ENCODE results near the gene YAP1.

Gene YAP1

GRCh38 chr11:102279641-102280170 is 169.5 kb downstream of the YAP1 start:
- Histone ChIP-seq H3K4me2 (ENCODE audit: low read depth, low read length) (peak overlapping the region; percentile 17), H4K20me1 (ENCODE audit: insufficient read depth, low read length) (no peaks in the 10 kb centered on the region), H3K9ac (ENCODE audit: low read length) (no peak overlapping the region)

GRCh38 chr11:102280245-102280833 is 170.1 kb downstream of the YAP1 start:
- no peak overlapping the region for H2AFZ ChIP-seq (ENCODE audit: low read length)
- no peak overlapping the region for H3K4me3 ChIP-seq (ENCODE audit: low read length)
- H3F3A ChIP-seq (ENCODE audit: insufficient read depth, low read length), result no peaks in the 10 kb centered on the region
- no peaks in the 10 kb centered on the region for H3K36me3 ChIP-seq (replicated peaks; ENCODE audit: insufficient read depth, low read length)
- H3K4me2 ChIP-seq (ENCODE audit: low read depth, low read length), result no peak overlapping the region
- no peaks in the 10 kb centered on the region for H3K27me3 ChIP-seq (replicated peaks; ENCODE audit: insufficient read depth, low read length)
- no peaks in the 10 kb centered on the region for H3K9me2 ChIP-seq (replicated peaks; ENCODE audit: insufficient read depth, low read length)
- no peak overlapping the region for H3K9ac ChIP-seq (ENCODE audit: low read length)
- no peaks in the 10 kb centered on the region for H4K20me1 ChIP-seq (ENCODE audit: insufficient read depth, low read length)
- no peak for DNase-seq
- no peaks in the 10 kb centered on the region for H3K9me3 ChIP-seq (replicated peaks; ENCODE audit: insufficient read depth, low read length)
- no peaks in the 10 kb centered on the region for H3K4me1 ChIP-seq (ENCODE audit: low read length)
- H3K79me2 ChIP-seq (ENCODE audit: low read length), result no peaks in the 10 kb centered on the region
- H3K27ac ChIP-seq (ENCODE audit: low read length), result no peak overlapping the region
- TF ChIP-seq CTCF (IDR thresholded peaks at IDR 0.05; ENCODE audit: low read length) (no peak), EZH2phosphoT487 (IDR thresholded peaks at IDR 0.05; ENCODE audit: low read length) (no peak), EZH2 (optimal IDR thresholded peaks at IDR 0.05; ENCODE audit: low read depth, low read length) (no peak)

More at GRCh38 chr11:102279641-102280170, 169.5 kb downstream of the YAP1 start:
- DNase-seq, result peak; percentile 60
- H3K27me3 ChIP-seq (replicated peaks; ENCODE audit: insufficient read depth, low read length), result no peaks in the 10 kb centered on the region
- no peaks in the 10 kb centered on the region for H3K9me3 ChIP-seq (replicated peaks; ENCODE audit: insufficient read depth, low read length)
- TF ChIP-seq EZH2 (optimal IDR thresholded peaks at IDR 0.05; ENCODE audit: low read depth, low read length), result no peak
- no peak for TF ChIP-seq EZH2phosphoT487 (IDR thresholded peaks at IDR 0.05; ENCODE audit: low read length)
- peak; percentile 12; the same call in 1 of the 2 replicates for TF ChIP-seq CTCF (IDR thresholded peaks at IDR 0.05; ENCODE audit: low read length)
- H3K9me2 ChIP-seq (replicated peaks; ENCODE audit: insufficient read depth, low read length), result no peaks in the 10 kb centered on the region
- H3K79me2 ChIP-seq (ENCODE audit: low read length), result no peaks in the 10 kb centered on the region
- no peak overlapping the region for H3K27ac ChIP-seq (ENCODE audit: low read length)
- no peaks in the 10 kb centered on the region for H3K4me1 ChIP-seq (ENCODE audit: low read length)
- no peaks in the 10 kb centered on the region for H3K36me3 ChIP-seq (replicated peaks; ENCODE audit: insufficient read depth, low read length)
- H3K4me3 ChIP-seq (ENCODE audit: low read length), result no peak overlapping the region
- no peak overlapping the region for H2AFZ ChIP-seq (ENCODE audit: low read length)
- no peaks in the 10 kb centered on the region for H3F3A ChIP-seq (ENCODE audit: insufficient read depth, low read length)

Data from MM.1S (cell line).